Gastrocnemius medialis (tissue), 4 donors: ENCODE results near the gene SGCE.

Source experiments
- POLR2A ChIP-seq, 2 donors: fragments of 450-650 bp; IDR thresholded peaks; one replicate each; pipeline ENCODE4 v1.6.1; 2017; ENCODE audit warnings: antibody characterized with exemption in 2 of 2, mild to moderate bottlenecking in 2 of 2, moderate library complexity in 2 of 2
- TF ChIP-seq, protein P1 (sequence below), 5 experiments: fragments of 450-650 bp in 3 of 5; fragments of 200-600 bp in 2 of 5; sonication (generic) in 2 of 5; IDR thresholded peaks in 4 of 5; conservative IDR thresholded peaks in 1 of 5; 1 replicate in 4 of 5; 2 replicates in 1 of 5; pipeline ENCODE4 v1.5.1; 2016 to 2019; ENCODE audit warnings: antibody characterized with exemption in 5 of 5, mild to moderate bottlenecking in 3 of 5, moderate library complexity in 3 of 5

GRCh38 chr7:94660006-94660405, 4.1 kb upstream of the SGCE start:
- TF ChIP-seq, protein P1, sequence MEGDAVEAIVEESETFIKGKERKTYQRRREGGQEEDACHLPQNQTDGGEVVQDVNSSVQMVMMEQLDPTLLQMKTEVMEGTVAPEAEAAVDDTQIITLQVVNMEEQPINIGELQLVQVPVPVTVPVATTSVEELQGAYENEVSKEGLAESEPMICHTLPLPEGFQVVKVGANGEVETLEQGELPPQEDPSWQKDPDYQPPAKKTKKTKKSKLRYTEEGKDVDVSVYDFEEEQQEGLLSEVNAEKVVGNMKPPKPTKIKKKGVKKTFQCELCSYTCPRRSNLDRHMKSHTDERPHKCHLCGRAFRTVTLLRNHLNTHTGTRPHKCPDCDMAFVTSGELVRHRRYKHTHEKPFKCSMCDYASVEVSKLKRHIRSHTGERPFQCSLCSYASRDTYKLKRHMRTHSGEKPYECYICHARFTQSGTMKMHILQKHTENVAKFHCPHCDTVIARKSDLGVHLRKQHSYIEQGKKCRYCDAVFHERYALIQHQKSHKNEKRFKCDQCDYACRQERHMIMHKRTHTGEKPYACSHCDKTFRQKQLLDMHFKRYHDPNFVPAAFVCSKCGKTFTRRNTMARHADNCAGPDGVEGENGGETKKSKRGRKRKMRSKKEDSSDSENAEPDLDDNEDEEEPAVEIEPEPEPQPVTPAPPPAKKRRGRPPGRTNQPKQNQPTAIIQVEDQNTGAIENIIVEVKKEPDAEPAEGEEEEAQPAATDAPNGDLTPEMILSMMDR (IDR thresholded peaks at IDR 0.05 in 4 of 5, conservative IDR thresholded peaks at IDR 0.05 in 1 of 5), result no peak
- TF ChIP-seq POLR2A (IDR thresholded peaks at IDR 0.05), result no peak
